ENCODE results near the gene ZNF273. TPM values are rescaled to one million over a fixed set of nuclear protein-coding genes. Genes with fewer than 3 reads are reported as not detected.

The ZNF273 gene
- total RNA-seq, 4 donors from 2014 or later = 123 to 247 (median 164) TPM

- H3K9me3 ChIP-seq = no peaks in the 10 kb centered on the region
- TF ChIP-seq POLR2AphosphoS5 (IDR thresholded peaks at IDR 0.05) (no peak), EP300 (IDR thresholded peaks at IDR 0.05) (no peak), POLR2A (IDR thresholded peaks at IDR 0.05) (no peak)
- TF ChIP-seq, protein P1, sequence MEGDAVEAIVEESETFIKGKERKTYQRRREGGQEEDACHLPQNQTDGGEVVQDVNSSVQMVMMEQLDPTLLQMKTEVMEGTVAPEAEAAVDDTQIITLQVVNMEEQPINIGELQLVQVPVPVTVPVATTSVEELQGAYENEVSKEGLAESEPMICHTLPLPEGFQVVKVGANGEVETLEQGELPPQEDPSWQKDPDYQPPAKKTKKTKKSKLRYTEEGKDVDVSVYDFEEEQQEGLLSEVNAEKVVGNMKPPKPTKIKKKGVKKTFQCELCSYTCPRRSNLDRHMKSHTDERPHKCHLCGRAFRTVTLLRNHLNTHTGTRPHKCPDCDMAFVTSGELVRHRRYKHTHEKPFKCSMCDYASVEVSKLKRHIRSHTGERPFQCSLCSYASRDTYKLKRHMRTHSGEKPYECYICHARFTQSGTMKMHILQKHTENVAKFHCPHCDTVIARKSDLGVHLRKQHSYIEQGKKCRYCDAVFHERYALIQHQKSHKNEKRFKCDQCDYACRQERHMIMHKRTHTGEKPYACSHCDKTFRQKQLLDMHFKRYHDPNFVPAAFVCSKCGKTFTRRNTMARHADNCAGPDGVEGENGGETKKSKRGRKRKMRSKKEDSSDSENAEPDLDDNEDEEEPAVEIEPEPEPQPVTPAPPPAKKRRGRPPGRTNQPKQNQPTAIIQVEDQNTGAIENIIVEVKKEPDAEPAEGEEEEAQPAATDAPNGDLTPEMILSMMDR (IDR thresholded peaks at IDR 0.05) = no peak
- no peak overlapping the region for H3K27ac ChIP-seq
- H3K4me3 ChIP-seq = no peak overlapping the region
- no peaks in the 10 kb centered on the region for H3K36me3 ChIP-seq
- H3K27me3 ChIP-seq = no peaks in the 10 kb centered on the region
- DNase-seq (ENCODE audit: low spot score in 2 of 2) = no peak
- WGBS = 91% methylated on average over 32 of the region's 32 CpGs
- no peaks in the 10 kb centered on the region for H3K4me1 ChIP-seq
These were observed 33.0 kb upstream of the ZNF273 start for GRCh38 chr7:64869912-64870562.

GRCh38 chr7:64870656-64871055, 32.4 kb upstream of the ZNF273 start:
- no peak for DNase-seq (ENCODE audit: low spot score in 2 of 2)
- no peaks in the 10 kb centered on the region for H3K4me1 ChIP-seq
- no peaks in the 10 kb centered on the region for H3K9me3 ChIP-seq
- H3K36me3 ChIP-seq = no peaks in the 10 kb centered on the region
- no peaks in the 10 kb centered on the region for H3K27me3 ChIP-seq
- 96% methylated on average over 13 of the region's 13 CpGs for WGBS
- H3K27ac ChIP-seq = no peak overlapping the region
- no peak for TF ChIP-seq EP300 (IDR thresholded peaks at IDR 0.05)
- no peak for TF ChIP-seq POLR2AphosphoS5 (IDR thresholded peaks at IDR 0.05)
- TF ChIP-seq POLR2A (IDR thresholded peaks at IDR 0.05) = no peak
- TF ChIP-seq, protein P1 (IDR thresholded peaks at IDR 0.05) = no peak
- no peak overlapping the region for H3K4me3 ChIP-seq

- Histone ChIP-seq H3K4me1 (peaks cover 1% of the 10 kb centered on the region), H3K27me3 (no peaks in the 10 kb centered on the region), H3K4me3 (no peak overlapping the region), H3K27ac (no peak overlapping the region), H3K9me3 (no peaks in the 10 kb centered on the region), H3K36me3 (no peaks in the 10 kb centered on the region)
- 81% methylated on average over 8 of the region's 8 CpGs for WGBS
- DNase-seq (ENCODE audit: low spot score in 2 of 2) = no peak
- TF ChIP-seq POLR2AphosphoS5 (IDR thresholded peaks at IDR 0.05) (no peak), POLR2A (IDR thresholded peaks at IDR 0.05) (no peak), EP300 (IDR thresholded peaks at IDR 0.05) (no peak)
- TF ChIP-seq, protein P1 (IDR thresholded peaks at IDR 0.05) = no peak
These were observed 31.3 kb upstream of the ZNF273 start for GRCh38 chr7:64871761-64872160.

- Histone ChIP-seq H3K4me3 (no peak overlapping the region), H3K9me3 (no peaks in the 10 kb centered on the region), H3K27ac (no peak overlapping the region), H3K36me3 (no peaks in the 10 kb centered on the region), H3K4me1 (peaks cover 9% of the 10 kb centered on the region), H3K27me3 (no peaks in the 10 kb centered on the region)
- TF ChIP-seq POLR2AphosphoS5 (IDR thresholded peaks at IDR 0.05) = no peak
- TF ChIP-seq, protein P1 (IDR thresholded peaks at IDR 0.05) = no peak
- no peak for TF ChIP-seq POLR2A (IDR thresholded peaks at IDR 0.05)
- TF ChIP-seq EP300 (IDR thresholded peaks at IDR 0.05) = no peak
- 95% methylated on average over 22 of the region's 36 CpGs for WGBS
- DNase-seq (ENCODE audit: low spot score in 2 of 2) = peak in 1 of 2 donors; percentile 48
These were observed 30.5 kb upstream of the ZNF273 start for GRCh38 chr7:64872351-64873154.

- TF ChIP-seq EP300 (IDR thresholded peaks at IDR 0.05) (no peak), POLR2A (IDR thresholded peaks at IDR 0.05) (no peak), POLR2AphosphoS5 (IDR thresholded peaks at IDR 0.05) (no peak)
- TF ChIP-seq, protein P1 (IDR thresholded peaks at IDR 0.05) = no peak
- WGBS = over 99% methylated on average over 8 of the region's 10 CpGs
- Histone ChIP-seq H3K27me3 (no peaks in the 10 kb centered on the region), H3K36me3 (no peaks in the 10 kb centered on the region), H3K4me3 (no peak overlapping the region), H3K4me1 (peaks cover 10% of the 10 kb centered on the region), H3K9me3 (no peaks in the 10 kb centered on the region), H3K27ac (no peak overlapping the region)
- peak in 1 of 2 donors; percentile 10 for DNase-seq (ENCODE audit: low spot score in 2 of 2)
These were observed 29.9 kb upstream of the ZNF273 start for GRCh38 chr7:64873155-64873500.

Data from suprapubic skin (tissue), 4 donors.